ENCODE measurements around the gene MMD2.

DNA sequence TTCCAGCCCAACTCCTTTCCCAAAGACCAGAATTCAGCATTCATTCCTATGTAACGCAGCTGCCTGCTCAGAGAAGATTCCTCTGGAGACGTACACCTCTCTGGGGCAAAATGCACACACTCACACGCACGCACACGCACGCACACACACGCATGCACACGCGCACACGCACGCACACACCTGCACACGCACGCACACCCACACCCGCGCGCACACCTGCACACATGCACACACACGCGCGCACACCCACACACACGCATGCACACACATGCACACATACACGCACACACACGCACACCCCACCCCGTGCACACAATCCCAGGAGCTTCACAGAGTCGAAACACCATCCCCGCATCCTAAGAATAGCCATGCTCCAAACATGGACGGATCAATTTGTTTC, 13.0 kb downstream of the MMD2 start:
- TF ChIP-seq EZH2 (IDR thresholded peaks at IDR 0.05; ENCODE audit: borderline replicate concordance) (no peak), EZH2phosphoT487 (IDR thresholded peaks at IDR 0.05; ENCODE audit: low read depth, severe bottlenecking, unreplicated experiment) (no peak)
- TF ChIP-seq, protein P1, sequence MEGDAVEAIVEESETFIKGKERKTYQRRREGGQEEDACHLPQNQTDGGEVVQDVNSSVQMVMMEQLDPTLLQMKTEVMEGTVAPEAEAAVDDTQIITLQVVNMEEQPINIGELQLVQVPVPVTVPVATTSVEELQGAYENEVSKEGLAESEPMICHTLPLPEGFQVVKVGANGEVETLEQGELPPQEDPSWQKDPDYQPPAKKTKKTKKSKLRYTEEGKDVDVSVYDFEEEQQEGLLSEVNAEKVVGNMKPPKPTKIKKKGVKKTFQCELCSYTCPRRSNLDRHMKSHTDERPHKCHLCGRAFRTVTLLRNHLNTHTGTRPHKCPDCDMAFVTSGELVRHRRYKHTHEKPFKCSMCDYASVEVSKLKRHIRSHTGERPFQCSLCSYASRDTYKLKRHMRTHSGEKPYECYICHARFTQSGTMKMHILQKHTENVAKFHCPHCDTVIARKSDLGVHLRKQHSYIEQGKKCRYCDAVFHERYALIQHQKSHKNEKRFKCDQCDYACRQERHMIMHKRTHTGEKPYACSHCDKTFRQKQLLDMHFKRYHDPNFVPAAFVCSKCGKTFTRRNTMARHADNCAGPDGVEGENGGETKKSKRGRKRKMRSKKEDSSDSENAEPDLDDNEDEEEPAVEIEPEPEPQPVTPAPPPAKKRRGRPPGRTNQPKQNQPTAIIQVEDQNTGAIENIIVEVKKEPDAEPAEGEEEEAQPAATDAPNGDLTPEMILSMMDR (IDR thresholded peaks at IDR 0.05; ENCODE audit: poor library complexity): no peak

Measured in hepatocyte (in vitro differentiated cells).